Brain microvascular endothelial cell (primary cell): ENCODE results near the gene HINFP.

Experiments
- DNase-seq: peaks from one replicate; pipeline ENCODE4 v3.0.0-alpha.2; 2020
- H3K27ac ChIP-seq: fragments of 250-450 bp; sonication (Bioruptor Pico); 2 replicates; pipeline ENCODE4 v1.5.1; 2020; ENCODE audit warnings: mild to moderate bottlenecking, moderate library complexity
- H3K27me3 ChIP-seq: fragments of 250-450 bp; sonication (Bioruptor Pico); replicated peaks from 2 replicates; pipeline ENCODE4 v1.5.1; 2020; ENCODE audit warnings: mild to moderate bottlenecking
- H3K36me3 ChIP-seq: fragments of 250-450 bp; sonication (Bioruptor Pico); replicated peaks from 2 replicates; pipeline ENCODE4 v1.5.1; 2020; ENCODE audit warnings: mild to moderate bottlenecking
- H3K4me3 ChIP-seq: 2 replicates; pipeline ENCODE4 v1.5.1; 2011; ENCODE audit warnings: low read depth, mild to moderate bottlenecking, control low read depth, low read length, moderate library complexity
- CTCF ChIP-seq: IDR thresholded peaks from 2 replicates; pipeline ENCODE4 v1.5.1; 2011; ENCODE audit warnings: low read depth, mild to moderate bottlenecking, moderate library complexity, low read length, control low read depth, inconsistent platforms; ENCODE audit errors: missing control alignments
- in situ Hi-C: cut with HindIII; loops from 2 replicates; pipeline ENCODE4 v1.10.0; 2017; ENCODE audit warnings: low sequenced_read_pairs, low pct_ligation_motif_present

The HINFP gene

GRCh38 chr11:119172513-119172912 lies 51.1 kb downstream of the HINFP start:
- Histone ChIP-seq H3K36me3 (no peaks in the 10 kb centered on the region), H3K27me3 (no peaks in the 10 kb centered on the region), H3K27ac (no peak overlapping the region), H3K4me3 (no peak overlapping the region)
- TF ChIP-seq CTCF = no peak
- in situ Hi-C loops = no loop called here
- DNase-seq = no peak

- H3K27me3 ChIP-seq = no peaks in the 10 kb centered on the region
- DNase-seq = no peak
- H3K27ac ChIP-seq = no peak overlapping the region
- no peak for TF ChIP-seq CTCF
- no peak overlapping the region for H3K4me3 ChIP-seq
- no peaks in the 10 kb centered on the region for H3K36me3 ChIP-seq
- in situ Hi-C loops = no loop called here
Measured at GRCh38 chr11:119173453-119173852, 52.1 kb downstream of the HINFP start.

DNA sequence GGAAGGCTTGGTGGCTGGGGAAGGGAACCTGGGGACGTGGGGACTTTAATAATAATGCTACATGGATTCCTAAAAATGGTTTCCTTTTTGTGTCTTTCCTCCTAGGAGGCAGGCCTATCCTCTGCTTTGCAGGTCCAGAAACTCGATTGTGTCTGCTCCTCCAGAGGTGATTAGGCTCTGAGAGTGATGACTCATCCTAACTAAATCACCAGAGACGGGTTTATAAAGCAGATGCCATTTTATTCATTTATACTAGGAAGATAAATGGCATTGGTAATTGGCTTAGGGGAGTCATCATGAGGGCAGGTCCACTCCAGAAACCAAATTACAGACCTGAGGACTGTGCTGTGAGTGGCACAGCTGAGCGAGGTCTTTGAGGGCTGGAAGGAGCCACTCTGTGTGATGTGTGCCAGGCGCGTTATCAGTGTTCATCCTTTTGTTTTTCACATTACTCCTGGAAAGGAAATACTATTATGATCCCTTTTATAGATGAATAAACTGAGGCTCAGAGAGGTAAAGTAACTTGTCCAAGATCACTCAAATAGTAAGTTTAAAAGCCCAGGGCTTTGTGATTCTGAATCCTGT lies 54.2 kb downstream of the HINFP start:
- Histone ChIP-seq H3K36me3 (no peaks in the 10 kb centered on the region), H3K4me3 (no peak overlapping the region), H3K27ac (no peak overlapping the region), H3K27me3 (no peaks in the 10 kb centered on the region)
- in situ Hi-C loops = no loop called here
- DNase-seq = no peak
- no peak for TF ChIP-seq CTCF

DNA sequence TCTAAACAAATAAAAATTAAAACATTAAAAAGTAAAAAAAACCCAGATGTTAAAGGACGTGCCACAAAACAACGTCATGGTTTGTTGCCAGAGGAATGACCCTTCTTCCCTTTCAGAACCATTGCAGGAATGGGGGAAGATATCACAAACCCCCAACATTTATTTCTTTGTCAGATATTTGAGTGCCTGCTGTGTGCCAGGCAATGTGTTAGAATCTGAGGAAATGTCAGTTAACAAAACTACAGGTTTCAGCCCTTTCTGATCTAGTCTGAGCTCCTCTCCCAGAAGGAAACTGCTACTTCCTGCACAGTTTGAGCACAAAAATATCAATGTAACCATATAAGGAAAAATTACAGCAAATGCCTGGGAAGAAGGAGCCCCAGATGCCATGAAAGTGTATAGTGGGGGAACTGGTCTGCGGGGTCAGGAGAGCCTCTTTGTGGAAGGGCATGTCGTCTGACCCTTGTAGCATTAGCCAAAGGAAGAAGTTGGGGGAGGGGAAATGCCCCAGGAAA lies 56.8 kb downstream of the HINFP start:
- H3K27ac ChIP-seq = no peak overlapping the region
- no peak for DNase-seq
- TF ChIP-seq CTCF = no peak

GRCh38 chr11:119179342-119179741 lies 58.0 kb downstream of the HINFP start:
- in situ Hi-C loops = no loop called here
- no peak overlapping the region for H3K27ac ChIP-seq
- H3K4me3 ChIP-seq = no peak overlapping the region
- no peak for TF ChIP-seq CTCF
- no peaks in the 10 kb centered on the region for H3K36me3 ChIP-seq
- no peak for DNase-seq
- no peaks in the 10 kb centered on the region for H3K27me3 ChIP-seq

More for the DNA sequence above, 56.8 kb downstream of the HINFP start:
- no peaks in the 10 kb centered on the region for H3K27me3 ChIP-seq
- no peak overlapping the region for H3K4me3 ChIP-seq
- no peaks in the 10 kb centered on the region for H3K36me3 ChIP-seq
- in situ Hi-C loops = no loop called here

- Histone ChIP-seq H3K27me3 (no peaks in the 10 kb centered on the region), H3K36me3 (no peaks in the 10 kb centered on the region), H3K4me3 (no peak overlapping the region), H3K27ac (no peak overlapping the region)
- TF ChIP-seq CTCF = no peak
- no peak for DNase-seq
- in situ Hi-C loops = no loop called here
Measured at GRCh38 chr11:119179983-119180382, 58.6 kb downstream of the HINFP start.
